HG03039 (cell line): ENCODE data around the gene EPG5.
"Not testable (repeated sequence)": the region's sequence is repeated elsewhere in the genome, so short reads cannot be mapped to it uniquely, and the experiment has no call there.

Source experiments
- ATAC-seq: cut with Tn5 transposase; IDR thresholded peaks from one replicate; pipeline ENCODE4 v1.9.1; 2021; ENCODE audit warnings: mild to moderate bottlenecking, moderate library complexity; ENCODE audit not compliant: unreplicated experiment

The EPG5 gene

GRCh38 chr18:45841060-45841764 is 125.9 kb downstream of the EPG5 start:
- ATAC-seq = no peak

- ATAC-seq = no peak
Observed at GRCh38 chr18:45839414-45840395, 127.4 kb downstream of the EPG5 start.

- ATAC-seq = no peak
Observed at GRCh38 chr18:45838302-45839070, 128.6 kb downstream of the EPG5 start.

- ATAC-seq = no peak
Observed at GRCh38 chr18:45837283-45838070, 129.7 kb downstream of the EPG5 start.

- no peak for ATAC-seq
Observed at GRCh38 chr18:45836242-45837205, 130.6 kb downstream of the EPG5 start.

GRCh38 chr18:45835057-45835636 is 132.0 kb downstream of the EPG5 start:
- no peak for ATAC-seq

GRCh38 chr18:45834306-45834705 is 132.8 kb downstream of the EPG5 start:
- no peak for ATAC-seq

- no peak for ATAC-seq
Observed at GRCh38 chr18:45833846-45834245, 133.3 kb downstream of the EPG5 start.

- ATAC-seq = no peak
Observed at GRCh38 chr18:45830917-45831316, 136.2 kb downstream of the EPG5 start.

GRCh38 chr18:45829855-45830254 is 137.3 kb downstream of the EPG5 start:
- ATAC-seq = no peak

- ATAC-seq = no peak
Observed at GRCh38 chr18:45828917-45829811, 138.0 kb downstream of the EPG5 start.

GRCh38 chr18:45826716-45827115 is 140.4 kb downstream of the EPG5 start:
- ATAC-seq = not testable (repeated sequence)

GRCh38 chr18:45826084-45826483 is 141.0 kb downstream of the EPG5 start:
- ATAC-seq = no peak

- ATAC-seq = no peak
Observed at GRCh38 chr18:45825258-45826044, 141.7 kb downstream of the EPG5 start, which contains the start of gene SIGLEC15. SIGLEC15 (plus strand) TSS chr18:45825675; CDS start chr18:45825729, 54 bp downstream.

- ATAC-seq = no peak
Observed at GRCh38 chr18:45821711-45822110, 145.4 kb downstream of the EPG5 start.

- ATAC-seq = no peak
Observed at GRCh38 chr18:45821026-45821425, 146.1 kb downstream of the EPG5 start.
